Inflammatory macrophage treated with lipopolysaccharide for 1 hour (primary cell): ENCODE measurements around the gene MRPS35.

ENCODE experiments used
- DNase-seq, 2 donors: peaks; one replicate each; pipeline ENCODE4 v3.0.0-alpha.2; 2020 to 2022

MRPS35 gene

DNA sequence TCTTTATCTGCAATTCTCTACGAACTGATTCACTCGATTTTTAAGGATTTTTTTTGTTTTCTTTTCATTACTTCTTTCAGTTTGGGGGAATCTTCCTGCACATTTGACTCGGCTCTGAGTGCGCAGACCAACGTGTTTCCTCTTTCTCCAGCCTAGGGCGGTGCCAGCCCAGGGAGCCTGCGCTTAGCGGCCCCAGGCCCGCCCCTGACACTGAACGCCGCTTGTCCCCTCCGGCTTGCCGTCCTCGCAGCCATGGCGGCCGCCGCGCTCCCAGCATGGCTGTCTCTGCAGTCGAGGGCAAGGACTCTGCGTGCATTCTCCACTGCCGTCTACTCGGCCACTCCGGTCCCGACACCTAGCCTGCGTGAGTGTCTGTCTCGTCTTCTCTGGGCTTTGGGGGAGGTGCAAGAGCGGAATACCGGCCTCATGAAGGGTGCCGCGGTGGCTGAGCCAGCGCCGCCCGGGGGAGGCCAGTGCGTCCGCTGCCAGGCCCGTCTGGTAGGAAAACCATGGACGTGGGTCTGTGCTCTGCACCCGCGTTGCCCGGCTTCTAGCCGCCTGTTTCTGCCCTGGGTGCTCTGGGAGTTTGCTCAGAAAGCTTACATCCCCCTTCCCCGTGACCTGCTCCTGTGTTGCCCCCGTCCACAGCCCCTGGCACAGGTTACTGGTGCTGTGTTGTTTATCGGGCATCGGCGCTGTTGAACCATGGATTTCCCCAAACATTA lies at the start of gene MRPS35:
MRPS35 (plus strand) TSS at position 241 of the 725 bp plus-strand sequence; CDS start at position 253, 12 bp downstream.
- DNase-seq = peak; percentile 91

GRCh38 chr12:27665704-27666103 lies 44.9 kb upstream of the MRPS35 start:
- DNase-seq = no peak

- DNase-seq = no peak
Observed at GRCh38 chr12:27666510-27666909, 44.1 kb upstream of the MRPS35 start.

- no peak for DNase-seq
Observed at GRCh38 chr12:27667540-27667939, 43.1 kb upstream of the MRPS35 start.

DNA sequence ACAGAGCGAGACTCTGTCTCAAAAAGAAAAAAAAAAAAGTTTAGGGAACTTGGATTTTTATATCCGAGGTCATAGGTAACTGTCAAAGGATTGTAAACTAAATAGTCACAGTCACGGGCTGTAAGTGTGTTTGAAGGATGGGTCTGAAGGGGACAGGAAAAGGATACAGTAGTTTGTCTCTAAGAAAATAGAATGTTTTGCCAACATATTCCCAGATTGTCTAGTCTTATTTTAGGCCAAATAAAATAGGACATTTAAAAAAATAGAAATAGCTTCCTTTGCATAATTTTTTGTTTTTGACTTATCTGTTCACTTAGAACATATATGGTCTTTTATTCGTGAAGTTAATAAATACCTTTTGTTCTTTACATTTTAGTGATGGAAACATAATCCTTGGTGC lies 38.6 kb upstream of the MRPS35 start:
- DNase-seq = no peak

- DNase-seq = no peak
Observed at GRCh38 chr12:27672643-27673042, 38.0 kb upstream of the MRPS35 start.

GRCh38 chr12:27673101-27673718 lies 37.4 kb upstream of the MRPS35 start:
- no peak for DNase-seq

DNA sequence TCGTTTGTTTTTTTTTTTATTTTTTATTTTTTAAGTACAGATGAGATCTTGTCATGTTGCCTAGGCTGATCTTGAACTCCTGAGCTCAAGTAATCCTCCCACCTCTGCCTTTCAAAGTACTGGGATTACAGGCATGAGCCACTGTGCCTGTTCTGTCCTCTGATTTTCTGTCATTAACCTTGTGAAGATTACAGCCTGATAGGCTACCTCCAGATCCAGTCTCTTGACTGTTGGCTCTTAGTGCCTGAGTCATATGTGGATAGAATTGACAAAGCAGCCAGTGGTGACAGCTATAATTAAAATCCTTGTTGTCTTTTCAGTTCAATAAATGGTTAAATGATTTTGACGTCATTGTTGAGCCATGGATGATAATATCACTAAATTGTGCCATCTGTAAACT lies 35.6 kb upstream of the MRPS35 start:
- DNase-seq = no peak

GRCh38 chr12:27680619-27681018 lies 30.0 kb upstream of the MRPS35 start:
- no peak for DNase-seq

DNA sequence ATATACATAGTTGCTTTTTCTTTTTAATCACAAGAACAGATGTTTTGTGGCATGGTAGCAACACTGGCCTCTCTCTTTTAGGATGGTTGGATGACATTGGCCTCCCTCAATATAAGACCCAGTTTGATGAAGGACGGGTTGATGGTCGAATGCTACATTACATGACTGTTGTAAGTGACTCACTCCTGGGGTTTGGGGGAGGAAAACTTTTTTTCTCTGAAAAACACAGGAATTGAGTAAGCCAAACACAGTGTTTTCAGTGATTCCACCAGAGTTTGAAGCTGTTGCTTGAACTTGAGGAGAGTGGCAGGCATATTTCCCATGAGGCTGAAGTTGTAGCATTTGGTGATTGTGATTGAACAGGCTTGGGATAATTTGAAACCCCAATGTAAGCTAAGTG lies 28.1 kb upstream of the MRPS35 start:
- DNase-seq = no peak

DNA sequence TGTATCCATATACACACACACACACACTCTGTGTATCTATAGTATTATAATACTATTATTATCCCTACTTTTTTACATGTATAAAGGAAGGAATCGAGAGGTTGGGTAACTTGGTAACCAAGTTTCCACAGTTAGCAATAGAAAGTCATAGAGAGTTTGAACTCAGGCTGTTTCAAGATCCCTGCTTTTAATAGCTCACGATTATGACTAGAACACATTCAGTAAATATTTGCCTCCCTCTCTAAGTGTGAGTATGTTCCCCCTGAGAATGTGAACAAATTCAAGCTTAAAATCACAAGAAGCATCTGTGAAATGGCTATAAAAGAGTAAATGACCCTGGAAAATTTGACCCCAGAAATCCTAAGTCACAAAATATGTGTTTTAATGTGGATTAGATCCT lies 25.4 kb upstream of the MRPS35 start:
- no peak for DNase-seq

- no peak for DNase-seq
Observed at GRCh38 chr12:27686147-27686546, 24.5 kb upstream of the MRPS35 start.

DNA sequence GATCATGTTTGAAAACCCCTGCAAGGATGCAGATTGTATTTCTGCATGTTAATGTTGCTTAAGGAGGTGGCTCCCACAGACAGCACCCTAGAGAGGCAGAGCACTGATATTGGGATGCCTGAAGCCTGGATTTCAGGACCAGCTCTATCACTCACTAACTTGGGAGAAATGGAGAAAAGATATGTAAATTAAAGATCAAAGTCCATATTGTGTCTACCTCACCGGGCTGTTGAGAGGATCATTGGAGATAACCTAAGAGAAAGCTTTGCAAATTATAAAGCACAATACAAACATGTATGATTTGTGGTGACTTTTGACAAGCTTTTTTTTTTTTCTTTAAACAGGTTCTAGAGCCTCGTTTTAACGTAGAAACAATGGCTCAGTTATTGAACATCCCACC lies 22.0 kb upstream of the MRPS35 start:
- no peak for DNase-seq

GRCh38 chr12:27689558-27690180 lies 21.0 kb upstream of the MRPS35 start:
- DNase-seq = no peak

GRCh38 chr12:27693403-27693802 lies 17.2 kb upstream of the MRPS35 start:
- no peak for DNase-seq

DNA sequence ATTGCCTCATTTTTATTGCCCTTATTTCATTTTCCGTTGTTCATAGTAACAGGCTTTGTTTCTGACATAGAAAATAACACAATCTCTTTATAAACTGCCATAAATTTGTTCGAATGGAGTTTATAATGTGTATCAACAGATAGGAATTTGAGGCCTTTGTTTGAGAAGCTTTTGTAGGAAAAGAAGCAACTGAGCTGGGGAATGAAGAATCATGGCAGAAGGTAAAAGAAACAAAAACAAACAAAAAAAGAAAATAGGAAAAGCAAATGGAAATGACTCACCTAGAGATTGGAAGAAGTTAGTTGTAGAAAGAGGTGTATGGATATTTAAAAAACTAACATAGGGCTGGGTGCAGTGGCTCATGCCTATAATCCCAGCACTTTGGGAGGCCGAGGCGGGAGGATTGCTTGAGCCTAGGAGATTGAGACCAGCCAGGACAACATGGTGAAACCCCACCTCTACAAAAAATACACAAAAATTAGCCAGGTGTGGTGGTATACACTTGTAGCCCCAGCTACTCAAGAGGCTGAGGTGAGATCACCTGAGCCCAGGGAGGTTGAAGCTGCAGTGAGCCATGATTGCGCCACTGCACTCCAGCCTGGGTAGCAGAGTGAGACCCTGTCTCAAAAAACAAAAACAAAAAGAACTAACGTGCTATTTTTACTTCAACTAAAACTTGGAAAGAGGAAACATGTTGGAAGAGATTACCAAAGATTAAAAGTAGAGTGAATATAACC lies 14.9 kb upstream of the MRPS35 start:
- DNase-seq = no peak

- no peak for DNase-seq
Observed at GRCh38 chr12:27696293-27696652, 14.4 kb upstream of the MRPS35 start, which contains the start of gene REP15. Gene REP15 (plus strand): TSS chr12:27696447. CDS start chr12:27696563, 116 bp downstream.

GRCh38 chr12:27696864-27697564 lies 13.6 kb upstream of the MRPS35 start:
- no peak for DNase-seq

GRCh38 chr12:27703720-27704452 lies 6.7 kb upstream of the MRPS35 start:
- DNase-seq = peak; percentile 89 to 93

DNA sequence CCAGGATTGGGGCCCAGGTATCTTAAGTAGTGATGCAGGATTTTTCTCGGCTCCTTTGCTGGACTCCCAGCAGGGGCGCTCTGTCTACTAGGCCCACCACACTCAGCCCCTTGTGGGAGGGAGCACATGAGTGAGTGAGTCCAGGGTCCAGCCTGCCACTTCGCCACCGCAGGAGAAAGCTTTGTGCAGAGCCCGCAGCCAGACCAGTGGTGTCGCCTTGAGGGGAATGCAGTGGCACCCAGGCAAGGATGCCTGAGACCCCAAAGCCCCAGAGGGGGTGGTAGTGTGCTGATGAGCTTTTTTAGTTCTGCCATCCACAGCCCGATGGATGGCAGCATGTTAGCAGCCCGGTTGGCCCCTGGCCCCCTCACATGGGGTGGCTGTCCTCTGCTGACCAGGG lies 5.4 kb upstream of the MRPS35 start:
- no peak for DNase-seq

- no peak for DNase-seq
Observed at GRCh38 chr12:27707216-27707615, 3.4 kb upstream of the MRPS35 start.
